Lung (tissue), 12 donors: ENCODE results near the gene ETF1. TPM values are rescaled to one million over a fixed set of nuclear protein-coding genes. Genes with fewer than 3 reads are reported as not detected.

Experiments used
- ATAC-seq: fragments of 200-7000 bp; cut with Tn5 transposase; one replicate; pipeline ENCODE4 v1.9.1; 2020; ENCODE audit warnings: moderate number of reproducible peaks; ENCODE audit not compliant: insufficient read depth, low FRiP score
- DNase-seq, 3 donors: peaks; one replicate each; pipeline ENCODE4 v3.0.0-alpha.2; 2013 to 2017
- H3K27ac ChIP-seq, 2 donors: one replicate each; pipeline ENCODE4 v1.5.1; 2013; ENCODE audit warnings: mild to moderate bottlenecking in 2 of 2, moderate library complexity in 2 of 2, control low read depth in 1 of 2, inconsistent platforms in 1 of 2, low read depth in 1 of 2, low read length in 1 of 2
- H3K27me3 ChIP-seq, 3 donors: one replicate each; pipeline ENCODE4 v1.5.1; 2013; ENCODE audit warnings: low read length in 2 of 3; ENCODE audit not compliant: control insufficient read depth in 3 of 3, insufficient read depth in 3 of 3
- H3K36me3 ChIP-seq, 4 donors: one replicate each; pipeline ENCODE4 v1.5.1; 2013; ENCODE audit warnings: low read length in 4 of 4, mild to moderate bottlenecking in 1 of 4, moderate library complexity in 1 of 4; ENCODE audit not compliant: control insufficient read depth in 4 of 4, insufficient read depth in 4 of 4
- H3K4me1 ChIP-seq, 5 donors: one replicate each; pipeline ENCODE4 v1.5.1; 2013; ENCODE audit warnings: low read length in 5 of 5, mild to moderate bottlenecking in 2 of 5, moderate library complexity in 1 of 5; ENCODE audit not compliant: control insufficient read depth in 5 of 5, insufficient read depth in 5 of 5
- H3K4me3 ChIP-seq: one replicate; pipeline ENCODE4 v1.5.1; 2013; ENCODE audit warnings: mild to moderate bottlenecking, control low read depth, moderate library complexity
- H3K9ac ChIP-seq, 2 donors: one replicate each; pipeline ENCODE4 v1.5.1; 2013; ENCODE audit warnings: low read length in 2 of 2, control low read depth in 1 of 2; ENCODE audit not compliant: insufficient read depth in 1 of 2
- H3K9me3 ChIP-seq, 4 donors: one replicate each; pipeline ENCODE4 v1.5.1; 2013; ENCODE audit warnings: low read length in 3 of 4, mild to moderate bottlenecking in 1 of 4, moderate library complexity in 1 of 4; ENCODE audit not compliant: control insufficient read depth in 4 of 4, insufficient read depth in 3 of 4
- CTCF ChIP-seq: IDR thresholded peaks from 2 replicates; pipeline ENCODE4 v1.5.1; 2012; ENCODE audit warnings: mild to moderate bottlenecking; ENCODE audit errors: control extremely low read depth, extremely low read depth
- WGBS, 2 donors: extraction: QIAGEN DNeasy Blood & Tissue Kit; methylation state at CpG; one replicate each; pipeline ENCODE4 v1.1.7; 2013; 5-methylcytosine and 5-hydroxymethylcytosine counted together
- polyA plus RNA-seq, 2 donors: library from polyadenylated mRNA; stranded (reverse); fragments of 200-250 nt; gene quantifications; one replicate each; pipeline ENCODE4 v1.2.1, GENCODE V29; 2013
- total RNA-seq, 2 donors: library from RNA; depleted of rRNA in 1 of 2; stranded (reverse); fragments of >200 nt in 1 of 2; gene quantifications; one replicate each; pipeline ENCODE4 v1.2.1, GENCODE V29; 2014 to 2021
- donor health status: control.
- donor health status: control.
- donor health status: Bipolar disorder and iron deficiency.
- donor health status: healthy.
- donor health status: DM: yes; HTN: yes; CAD: no.

Gene ETF1
- total and polyA plus RNA-seq, 4 donors, result 36.9 to 99.2 (median 62.8) TPM

GRCh38 chr5:138570871-138571270 lies 27.8 kb upstream of the ETF1 start:
- WGBS, 2 donors, result 98% methylated on average over 9 of the region's 9 CpGs
- H3K9me3 ChIP-seq, result no peaks in the 10 kb centered on the region
- H3K4me1 ChIP-seq, result peaks cover 0 to 11% (median 4%) of the 10 kb centered on the region in 5 donors
- no peak overlapping the region for H3K27ac ChIP-seq
- no peak overlapping the region for H3K9ac ChIP-seq
- H3K36me3 ChIP-seq, result peaks cover 34 to 60% (median 44%) of the 10 kb centered on the region in 4 donors
- DNase-seq (no peak), ATAC-seq (no peak)
- H3K27me3 ChIP-seq, result no peaks in the 10 kb centered on the region
- TF ChIP-seq CTCF, result no peak
- H3K4me3 ChIP-seq, result no peak overlapping the region

- Histone ChIP-seq H3K4me1 (peaks cover 0 to 11% (median 4%) of the 10 kb centered on the region in 5 donors), H3K9ac (no peak overlapping the region), H3K4me3 (no peak overlapping the region), H3K36me3 (peaks cover 42 to 68% (median 53%) of the 10 kb centered on the region in 4 donors), H3K27me3 (no peaks in the 10 kb centered on the region), H3K9me3 (no peaks in the 10 kb centered on the region), H3K27ac (no peak overlapping the region)
- TF ChIP-seq CTCF, result no peak
- DNase-seq, result no peak
- ATAC-seq, result no peak
- WGBS, 2 donors, result 96 to 98% methylated on average over 7 of the region's 7 CpGs
Observed at GRCh38 chr5:138569782-138570181, 26.7 kb upstream of the ETF1 start.

- Histone ChIP-seq H3K4me3 (no peak overlapping the region), H3K9ac (no peak overlapping the region), H3K27me3 (no peaks in the 10 kb centered on the region), H3K27ac (no peak overlapping the region), H3K9me3 (no peaks in the 10 kb centered on the region), H3K4me1 (no peaks in the 10 kb centered on the region), H3K36me3 (peaks cover 41 to 74% (median 59%) of the 10 kb centered on the region in 4 donors)
- no peak for TF ChIP-seq CTCF
- DNase-seq (no peak), ATAC-seq (no peak)
- WGBS, 2 donors, result 89 to 90% methylated on average over 16 of the region's 16 CpGs
Observed at GRCh38 chr5:138568061-138568824, 25.2 kb upstream of the ETF1 start.
